Measurements from ENCODE around the gene CD6. TPM values are rescaled to one million over a fixed set of nuclear protein-coding genes. Genes with fewer than 3 reads are reported as not detected.

The CD6 gene
- total RNA-seq, 1 experiment from 2014 or later = not detected

DNA sequence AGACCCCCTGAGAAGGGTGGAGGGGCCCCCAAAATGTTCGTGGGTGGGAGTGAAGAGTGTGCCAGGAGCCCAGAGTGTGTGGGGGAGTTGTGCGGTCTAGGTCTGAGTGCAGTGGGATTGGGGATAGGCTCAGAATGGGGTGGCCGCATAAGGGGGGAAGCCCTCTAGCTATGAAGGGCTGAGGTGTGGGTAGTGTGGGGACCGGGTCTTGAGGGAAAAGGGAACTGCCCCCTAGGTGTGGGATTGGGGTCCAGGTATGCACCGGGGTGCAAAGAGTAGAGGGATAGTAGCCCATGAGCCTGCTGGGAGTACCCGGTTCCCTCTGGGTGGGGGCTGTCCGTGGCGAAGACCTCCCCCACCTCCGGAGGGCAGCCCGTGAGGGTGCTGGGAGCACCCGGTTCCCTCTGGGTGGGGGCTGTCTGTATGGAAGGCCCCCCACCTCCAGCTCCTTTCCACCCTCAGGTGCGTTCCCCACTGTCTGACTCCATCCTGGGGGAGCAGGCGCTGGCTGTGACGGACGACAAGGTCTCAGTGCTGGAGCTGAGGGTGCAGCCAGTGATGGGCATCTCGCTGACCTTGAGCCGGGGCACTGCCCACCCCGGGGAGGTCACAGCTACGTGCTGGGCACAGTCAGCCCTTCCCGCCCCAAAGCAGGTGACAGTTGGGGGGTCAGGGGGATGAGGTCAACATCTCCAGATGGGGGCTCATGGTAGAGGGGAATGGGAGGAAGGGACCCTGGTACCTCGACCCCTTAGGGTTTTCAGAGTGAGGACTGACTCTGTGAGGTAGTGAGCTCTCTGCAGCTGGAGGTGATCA lies 36.5 kb upstream of the CD6 start:
- DNase-seq (ENCODE audit: low spot score) = no peak
- in situ Hi-C loops (cut with HindIII; ENCODE audit: low sequenced_read_pairs) = no loop called here

DNA sequence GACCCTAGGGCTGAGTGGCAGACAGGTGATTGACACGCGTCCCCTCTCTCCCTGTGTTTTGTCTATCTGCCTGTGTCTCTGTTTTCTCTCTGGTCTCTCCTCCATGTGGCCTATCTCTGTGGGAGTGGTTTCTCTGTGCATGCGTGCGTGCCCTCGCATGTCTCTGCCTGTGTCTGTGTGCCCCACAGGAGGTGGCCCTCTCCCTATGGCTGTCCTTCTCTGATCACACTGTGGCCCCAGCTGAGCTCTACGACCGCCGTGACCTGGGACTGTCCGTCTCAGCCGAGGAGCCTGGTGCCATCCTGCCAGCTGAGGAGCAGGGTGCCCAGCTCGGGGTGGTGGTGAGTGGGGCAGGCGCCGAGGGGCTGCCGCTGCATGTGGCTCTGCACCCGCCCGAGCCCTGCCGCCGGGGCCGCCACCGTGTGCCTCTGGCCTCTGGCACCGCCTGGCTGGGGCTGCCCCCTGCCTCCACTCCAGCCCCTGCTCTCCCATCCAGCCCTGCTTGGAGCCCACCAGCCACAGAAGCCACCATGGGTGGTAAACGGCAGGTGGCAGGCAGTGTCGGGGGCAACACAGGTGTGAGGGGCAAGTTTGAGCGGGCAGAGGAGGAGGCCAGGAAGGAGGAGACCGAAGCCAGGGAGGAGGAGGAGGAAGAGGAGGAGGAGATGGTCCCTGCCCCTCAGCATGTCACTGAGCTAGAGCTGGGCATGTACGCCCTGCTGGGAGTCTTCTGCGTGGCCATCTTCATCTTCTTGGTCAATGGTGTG lies 35.6 kb upstream of the CD6 start:
- no peak for DNase-seq (ENCODE audit: low spot score)
- in situ Hi-C loops (cut with HindIII; ENCODE audit: low sequenced_read_pairs) = no loop called here

- in situ Hi-C loops (cut with HindIII; ENCODE audit: low sequenced_read_pairs) = no loop called here
- DNase-seq (ENCODE audit: low spot score) = no peak
These were observed 34.9 kb upstream of the CD6 start for GRCh38 chr11:60936467-60937143.

DNA sequence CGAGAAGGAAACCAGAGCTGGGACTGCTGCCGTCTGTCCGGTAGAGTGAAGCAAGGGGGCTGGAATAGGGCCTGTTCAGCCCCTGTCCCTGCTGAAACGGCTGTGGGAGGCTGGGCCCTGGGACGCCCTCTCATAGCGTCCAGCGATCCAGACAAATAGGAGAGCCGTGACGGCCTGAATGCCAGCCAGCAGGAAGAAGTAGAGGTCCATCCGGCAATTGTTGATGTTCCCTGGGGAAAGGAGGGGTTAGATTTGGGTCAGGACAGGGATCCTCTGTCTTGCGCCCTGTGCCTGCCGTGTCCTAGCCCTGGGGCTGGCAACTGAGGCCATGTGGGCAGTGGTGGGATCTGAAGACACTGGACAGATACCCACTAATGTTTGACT lies 34.3 kb upstream of the CD6 start:
- in situ Hi-C loops (cut with HindIII; ENCODE audit: low sequenced_read_pairs) = no loop called here
- DNase-seq (ENCODE audit: low spot score) = no peak

GRCh38 chr11:60937811-60938210 lies 33.7 kb upstream of the CD6 start:
- in situ Hi-C loops (cut with HindIII; ENCODE audit: low sequenced_read_pairs) = no loop called here
- no peak for DNase-seq (ENCODE audit: low spot score)

DNA sequence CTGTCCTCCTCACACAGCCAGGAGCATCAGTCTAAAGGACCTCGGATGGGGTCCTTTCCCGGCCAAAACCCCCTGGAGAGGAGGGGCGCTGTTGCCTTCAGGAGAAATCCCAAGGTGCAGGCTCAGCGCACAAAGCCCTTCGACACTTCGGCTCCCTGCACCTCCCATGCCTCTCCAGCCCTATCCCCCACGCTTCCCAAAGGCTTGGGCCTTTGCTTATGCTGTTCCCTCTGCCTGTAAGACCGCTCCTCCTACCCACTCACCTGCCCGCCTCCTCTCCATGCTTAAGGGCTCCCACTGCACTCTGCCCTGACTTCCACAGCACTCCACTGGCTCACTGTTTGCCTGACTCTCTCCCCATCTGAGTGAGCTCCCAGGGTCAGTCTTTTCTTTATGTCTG lies 33.0 kb upstream of the CD6 start:
- in situ Hi-C loops (cut with HindIII; ENCODE audit: low sequenced_read_pairs) = no loop called here
- DNase-seq (ENCODE audit: low spot score) = no peak

GRCh38 chr11:60939301-60939700 lies 32.2 kb upstream of the CD6 start:
- no peak for DNase-seq (ENCODE audit: low spot score)
- in situ Hi-C loops (cut with HindIII; ENCODE audit: low sequenced_read_pairs) = no loop called here

- DNase-seq (ENCODE audit: low spot score) = no peak
- in situ Hi-C loops (cut with HindIII; ENCODE audit: low sequenced_read_pairs) = no loop called here
These were observed 31.6 kb upstream of the CD6 start for GRCh38 chr11:60939855-60940254.

GRCh38 chr11:60941371-60942119 lies 29.9 kb upstream of the CD6 start:
- no peak for DNase-seq (ENCODE audit: low spot score)
- in situ Hi-C loops (cut with HindIII; ENCODE audit: low sequenced_read_pairs) = no loop called here

- in situ Hi-C loops (cut with HindIII; ENCODE audit: low sequenced_read_pairs) = no loop called here
- DNase-seq (ENCODE audit: low spot score) = no peak
These were observed 29.3 kb upstream of the CD6 start for GRCh38 chr11:60942219-60942618.

- in situ Hi-C loops (cut with HindIII; ENCODE audit: low sequenced_read_pairs) = no loop called here
These were observed 28.4 kb upstream of the CD6 start for GRCh38 chr11:60942970-60943565.

GRCh38 chr11:60944490-60945294 lies 26.8 kb upstream of the CD6 start:
- in situ Hi-C loops (cut with HindIII; ENCODE audit: low sequenced_read_pairs) = no loop called here

More at GRCh38 chr11:60942970-60943565, 28.4 kb upstream of the CD6 start:
- no peak for DNase-seq (ENCODE audit: low spot score)

GRCh38 chr11:60945295-60945667 lies 26.2 kb upstream of the CD6 start:
- in situ Hi-C loops (cut with HindIII; ENCODE audit: low sequenced_read_pairs) = no loop called here
- DNase-seq (ENCODE audit: low spot score) = no peak

More at GRCh38 chr11:60944490-60945294, 26.8 kb upstream of the CD6 start:
- DNase-seq (ENCODE audit: low spot score) = no peak

- DNase-seq (ENCODE audit: low spot score) = no peak
- in situ Hi-C loops (cut with HindIII; ENCODE audit: low sequenced_read_pairs) = no loop called here
These were observed 24.7 kb upstream of the CD6 start for GRCh38 chr11:60946601-60947264.

DNA sequence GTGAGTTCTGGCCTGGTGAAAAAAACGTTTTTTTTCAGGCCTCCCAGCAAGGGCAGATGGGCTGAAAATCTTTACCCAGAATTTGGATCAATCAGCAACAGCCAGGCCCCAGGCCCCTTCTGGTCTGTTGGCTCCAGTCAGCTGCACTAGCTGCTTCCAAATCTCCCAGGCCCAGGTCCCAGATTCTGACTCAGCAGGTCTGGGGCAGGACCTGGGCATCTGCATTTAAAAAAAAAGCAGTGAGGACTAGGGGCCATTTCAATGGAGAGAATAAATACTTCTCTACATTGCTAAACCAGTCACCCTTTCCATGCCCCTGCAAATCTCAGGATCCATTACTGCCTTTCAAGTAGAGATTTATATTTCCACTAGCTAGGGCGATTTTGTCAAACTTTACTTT lies 23.8 kb upstream of the CD6 start:
- peak; percentile 61 for DNase-seq (ENCODE audit: low spot score)
- in situ Hi-C loops (cut with HindIII; ENCODE audit: low sequenced_read_pairs) = no loop called here

GRCh38 chr11:60948250-60948649 lies 23.2 kb upstream of the CD6 start:
- DNase-seq (ENCODE audit: low spot score) = no peak
- in situ Hi-C loops (cut with HindIII; ENCODE audit: low sequenced_read_pairs) = no loop called here

DNA sequence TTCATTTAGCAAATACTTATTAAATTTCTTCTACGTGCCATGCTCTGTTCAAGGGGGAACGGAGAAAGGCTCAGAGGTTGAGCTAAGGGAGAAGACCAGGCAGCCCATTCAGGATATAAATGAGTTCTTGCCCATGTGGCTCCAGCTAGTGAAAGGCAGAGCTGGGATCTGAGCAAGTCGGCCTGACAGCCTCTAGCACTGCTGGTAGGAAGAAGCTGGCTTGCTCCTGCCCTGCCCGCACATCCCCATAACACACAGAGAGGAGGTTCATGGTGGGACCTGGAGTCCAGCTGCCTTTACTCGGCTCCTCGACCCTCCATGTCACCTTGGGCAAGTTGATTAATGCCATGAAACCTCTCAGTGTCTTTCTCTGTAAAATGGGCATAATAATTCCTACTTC lies 21.5 kb upstream of the CD6 start:
- in situ Hi-C loops (cut with HindIII; ENCODE audit: low sequenced_read_pairs) = no loop called here

More for the DNA sequence above, 21.5 kb upstream of the CD6 start:
- DNase-seq (ENCODE audit: low spot score) = no peak

All from G401 (cell line).